ENCODE data around the gene DEDD2.

- TF ChIP-seq, protein P1, sequence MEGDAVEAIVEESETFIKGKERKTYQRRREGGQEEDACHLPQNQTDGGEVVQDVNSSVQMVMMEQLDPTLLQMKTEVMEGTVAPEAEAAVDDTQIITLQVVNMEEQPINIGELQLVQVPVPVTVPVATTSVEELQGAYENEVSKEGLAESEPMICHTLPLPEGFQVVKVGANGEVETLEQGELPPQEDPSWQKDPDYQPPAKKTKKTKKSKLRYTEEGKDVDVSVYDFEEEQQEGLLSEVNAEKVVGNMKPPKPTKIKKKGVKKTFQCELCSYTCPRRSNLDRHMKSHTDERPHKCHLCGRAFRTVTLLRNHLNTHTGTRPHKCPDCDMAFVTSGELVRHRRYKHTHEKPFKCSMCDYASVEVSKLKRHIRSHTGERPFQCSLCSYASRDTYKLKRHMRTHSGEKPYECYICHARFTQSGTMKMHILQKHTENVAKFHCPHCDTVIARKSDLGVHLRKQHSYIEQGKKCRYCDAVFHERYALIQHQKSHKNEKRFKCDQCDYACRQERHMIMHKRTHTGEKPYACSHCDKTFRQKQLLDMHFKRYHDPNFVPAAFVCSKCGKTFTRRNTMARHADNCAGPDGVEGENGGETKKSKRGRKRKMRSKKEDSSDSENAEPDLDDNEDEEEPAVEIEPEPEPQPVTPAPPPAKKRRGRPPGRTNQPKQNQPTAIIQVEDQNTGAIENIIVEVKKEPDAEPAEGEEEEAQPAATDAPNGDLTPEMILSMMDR (IDR thresholded peaks at IDR 0.05): no peak
- TF ChIP-seq POLR2A (IDR thresholded peaks at IDR 0.05) (no peak), POLR2AphosphoS5 (IDR thresholded peaks at IDR 0.05; ENCODE audit: insufficient read depth in 1 of 2, low read depth in 1 of 2) (no peak)
These were observed 2.5 kb downstream of the DEDD2 start for GRCh38 chr19:42214810-42215485.
